PC-3 (cell line): Measurements from ENCODE around the gene AMH. TPM values are rescaled to one million over a fixed set of nuclear protein-coding genes. Genes with fewer than 3 reads are reported as not detected.

ENCODE experiments used
- ATAC-seq: fragments of 200-7000 bp; cut with Tn5 transposase; 2 replicates; pipeline ENCODE4 v1.9.1; 2020; ENCODE audit warnings: mild to moderate bottlenecking, moderate library complexity
- BruUV-seq: library from RNA; stranded (reverse); fragments of 400-500 nt; replicated peaks from 2 replicates; lab custom pipeline; 2021; lab: Mats Ljungman, UMichigan
- CTCF ChIA-PET: fragments of 300-600 bp; sonication (Branson Sonifier 250); formaldehyde crosslinking; loops from one replicate; lab custom pipeline; 2022; ENCODE audit warnings: antibody characterized with exemption; lab: Charles Lee
- POLR2A ChIA-PET: fragments of 300-600 bp; sonication (Branson Sonifier 250); formaldehyde crosslinking; loops from one replicate; lab custom pipeline; 2022; ENCODE audit warnings: antibody characterized with exemption; ENCODE audit not compliant: unreplicated experiment; lab: Charles Lee
- DNase-seq: peaks from one replicate; pipeline ENCODE4 v3.0.0-alpha.2; 2015
- H2AFZ ChIP-seq: fragments of 300-600 bp; sonication (generic); 2 replicates; pipeline ENCODE4 v1.6.0; 2016; ENCODE audit warnings: antibody characterized with exemption, low read length
- H3F3A ChIP-seq: fragments of 300-600 bp; sonication (generic); one replicate; pipeline ENCODE4 v1.6.0; 2017; ENCODE audit warnings: antibody characterized with exemption, low read length, control low read depth, mild to moderate bottlenecking; ENCODE audit not compliant: unreplicated experiment
- H3K27ac ChIP-seq: fragments of 300-600 bp; sonication (generic); 2 replicates; pipeline ENCODE4 v1.5.1; 2016; ENCODE audit warnings: mild to moderate bottlenecking, low read length
- H3K27me3 ChIP-seq: fragments of 300-600 bp; sonication (generic); 2 replicates; pipeline ENCODE4 v1.6.1; 2016; ENCODE audit warnings: low read length, mixed read lengths
- H3K36me3 ChIP-seq: fragments of 300-600 bp; sonication (generic); 2 replicates; pipeline ENCODE4 v1.6.1; 2016; ENCODE audit warnings: low read depth, mixed run types, low read length, mixed read lengths
- H3K4me1 ChIP-seq: fragments of 300-600 bp; sonication (generic); 2 replicates; pipeline ENCODE4 v1.5.1; 2016; ENCODE audit warnings: low read length; ENCODE audit not compliant: insufficient read depth
- H3K4me2 ChIP-seq: fragments of 300-600 bp; sonication (generic); 2 replicates; pipeline ENCODE4 v1.6.0; 2016; ENCODE audit warnings: low read length
- H3K4me3 ChIP-seq: fragments of 300-600 bp; sonication (generic); 2 replicates; pipeline ENCODE4 v1.5.1; 2016; ENCODE audit warnings: mild to moderate bottlenecking, low read length, mixed read lengths
- H3K79me2 ChIP-seq: fragments of 300-600 bp; sonication (generic); 2 replicates; pipeline ENCODE4 v1.6.1; 2017; ENCODE audit warnings: low read length, mixed read lengths
- H3K9ac ChIP-seq: fragments of 300-600 bp; sonication (generic); 2 replicates; pipeline ENCODE4 v1.6.0; 2016; ENCODE audit warnings: mild to moderate bottlenecking, low read length
- H3K9me2 ChIP-seq: fragments of 300-600 bp; sonication (generic); replicated peaks from 2 replicates; pipeline ENCODE4 v1.6.1; 2016; ENCODE audit warnings: mixed run types, low read length, mixed read lengths
- H3K9me3 ChIP-seq: fragments of 300-600 bp; sonication (generic); 2 replicates; pipeline ENCODE4 v1.6.1; 2016; ENCODE audit warnings: low read length, mixed read lengths
- H4K20me1 ChIP-seq: fragments of 300-600 bp; sonication (generic); 2 replicates; pipeline ENCODE4 v1.6.1; 2016; ENCODE audit warnings: low read length, mixed read lengths
- EZH2 ChIP-seq: fragments of 300-600 bp; sonication (generic); IDR thresholded peaks from one replicate; pipeline ENCODE4 v1.6.1; 2017; ENCODE audit warnings: antibody characterized with exemption, mild to moderate bottlenecking, low read length; ENCODE audit not compliant: unreplicated experiment
- EZH2phosphoT487 ChIP-seq: fragments of 300-600 bp; sonication (generic); IDR thresholded peaks from 2 replicates; pipeline ENCODE4 v1.6.1; 2018; ENCODE audit warnings: mild to moderate bottlenecking, antibody characterized with exemption, low read length, borderline replicate concordance
- intact Hi-C: fragments of 100-400 bp; cut with micrococcal nuclease; formaldehyde crosslinking; loops from 2 replicates; pipeline ENCODE4 v1.9.0; 2023
- total RNA-seq: library from RNA; depleted of rRNA; stranded (reverse); fragments of >200 nt; gene quantifications from 2 replicates; pipeline ENCODE4 v1.2.3, GENCODE V29; 2014
- TF ChIP-seq, protein P1 (sequence below): fragments of 300-600 bp; sonication (generic); conservative IDR thresholded peaks from 2 replicates; pipeline ENCODE4 v1.5.1; 2017; ENCODE audit warnings: antibody characterized with exemption, low read depth, mild to moderate bottlenecking, low read length

The AMH gene
- total RNA-seq, 1 experiment from 2014 or later: 6.0 TPM

DNA sequence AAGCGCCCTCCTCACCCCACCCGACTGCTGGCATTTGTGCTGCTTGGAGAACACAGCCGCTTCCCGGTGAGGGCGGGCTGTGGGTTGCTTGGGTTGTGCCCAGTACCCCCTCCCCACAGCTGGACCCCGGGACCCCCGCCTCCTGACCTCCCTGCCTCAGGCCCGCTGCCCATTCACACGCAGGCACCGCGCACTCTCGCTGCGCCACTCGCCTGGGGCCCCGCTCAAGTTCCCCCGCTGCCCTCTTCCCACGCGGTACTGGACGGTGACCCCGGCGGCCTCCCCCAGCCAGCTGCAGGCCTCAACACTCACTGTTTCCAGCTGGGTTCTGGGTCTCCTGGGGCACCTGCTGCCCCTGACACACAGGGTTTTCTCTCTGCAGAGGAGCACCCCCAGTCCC, 29.4 kb upstream of the AMH start:
- DNase-seq: no peak
- Histone ChIP-seq H3K9ac (no peak overlapping the region), H3K79me2 (no peaks in the 10 kb centered on the region), H2AFZ (no peak overlapping the region), H3K4me3 (no peak overlapping the region), H3F3A (no peaks in the 10 kb centered on the region), H3K9me2 (no peaks in the 10 kb centered on the region), H3K27me3 (no peaks in the 10 kb centered on the region), H3K9me3 (no peaks in the 10 kb centered on the region), H3K27ac (no peak overlapping the region), H3K4me1 (no peaks in the 10 kb centered on the region), H4K20me1 (no peaks in the 10 kb centered on the region), H3K36me3 (peaks cover 2% of the 10 kb centered on the region; the same call in 1 of the 2 replicates), H3K4me2 (no peak overlapping the region)
- CTCF ChIA-PET: no interaction called here
- BruUV-seq: no TSS peak
- TF ChIP-seq, protein P1, sequence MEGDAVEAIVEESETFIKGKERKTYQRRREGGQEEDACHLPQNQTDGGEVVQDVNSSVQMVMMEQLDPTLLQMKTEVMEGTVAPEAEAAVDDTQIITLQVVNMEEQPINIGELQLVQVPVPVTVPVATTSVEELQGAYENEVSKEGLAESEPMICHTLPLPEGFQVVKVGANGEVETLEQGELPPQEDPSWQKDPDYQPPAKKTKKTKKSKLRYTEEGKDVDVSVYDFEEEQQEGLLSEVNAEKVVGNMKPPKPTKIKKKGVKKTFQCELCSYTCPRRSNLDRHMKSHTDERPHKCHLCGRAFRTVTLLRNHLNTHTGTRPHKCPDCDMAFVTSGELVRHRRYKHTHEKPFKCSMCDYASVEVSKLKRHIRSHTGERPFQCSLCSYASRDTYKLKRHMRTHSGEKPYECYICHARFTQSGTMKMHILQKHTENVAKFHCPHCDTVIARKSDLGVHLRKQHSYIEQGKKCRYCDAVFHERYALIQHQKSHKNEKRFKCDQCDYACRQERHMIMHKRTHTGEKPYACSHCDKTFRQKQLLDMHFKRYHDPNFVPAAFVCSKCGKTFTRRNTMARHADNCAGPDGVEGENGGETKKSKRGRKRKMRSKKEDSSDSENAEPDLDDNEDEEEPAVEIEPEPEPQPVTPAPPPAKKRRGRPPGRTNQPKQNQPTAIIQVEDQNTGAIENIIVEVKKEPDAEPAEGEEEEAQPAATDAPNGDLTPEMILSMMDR: no peak
- TF ChIP-seq EZH2 (no peak), EZH2phosphoT487 (no peak)
- POLR2A ChIA-PET: no interaction called here
- ATAC-seq: no peak
- intact Hi-C loops: no loop called here

DNA sequence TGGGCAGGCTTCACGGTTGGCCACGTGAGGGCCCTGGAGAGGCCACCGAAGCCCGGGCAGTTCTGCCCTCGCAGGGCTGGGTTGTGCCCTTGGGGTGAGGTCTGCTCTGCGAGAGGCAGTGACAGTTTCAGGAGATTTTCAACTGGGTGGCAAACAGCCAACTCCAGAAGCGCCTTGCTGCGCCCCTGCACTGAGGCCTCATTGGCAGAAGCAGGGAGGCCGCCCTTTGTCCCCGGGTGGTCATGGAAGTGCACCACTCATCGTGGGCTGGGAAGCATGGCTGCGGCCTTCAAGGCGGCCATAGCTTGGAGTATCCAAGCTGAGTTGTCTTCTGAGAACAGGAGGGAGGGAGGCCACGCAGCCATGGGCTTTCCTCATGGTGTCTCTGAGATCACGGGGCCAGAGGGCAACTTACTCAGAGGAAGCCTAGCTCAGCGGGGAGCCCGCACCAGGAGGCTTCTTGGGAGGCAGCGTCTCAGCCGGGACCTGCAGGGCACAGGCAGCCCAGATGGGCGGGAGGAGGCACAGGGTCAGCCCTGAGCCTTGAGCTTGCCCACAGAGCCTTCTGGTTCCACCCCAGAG, 27.8 kb upstream of the AMH start:
- Histone ChIP-seq H3K79me2 (no peaks in the 10 kb centered on the region), H3K9me3 (no peaks in the 10 kb centered on the region), H3K36me3 (peaks cover 2% of the 10 kb centered on the region; the same call in 1 of the 2 replicates), H3F3A (no peaks in the 10 kb centered on the region), H3K27ac (no peak overlapping the region), H3K4me1 (no peaks in the 10 kb centered on the region), H3K27me3 (no peaks in the 10 kb centered on the region), H3K9ac (no peak overlapping the region), H2AFZ (no peak overlapping the region), H4K20me1 (no peaks in the 10 kb centered on the region), H3K4me3 (no peak overlapping the region), H3K9me2 (no peaks in the 10 kb centered on the region), H3K4me2 (no peak overlapping the region)
- TF ChIP-seq, protein P1: no peak
- TF ChIP-seq EZH2phosphoT487 (no peak), EZH2 (no peak)
- intact Hi-C loops: no loop called here
- no peak for ATAC-seq
- CTCF ChIA-PET: no interaction called here
- POLR2A ChIA-PET: no interaction called here
- BruUV-seq: no TSS peak
- no peak for DNase-seq

DNA sequence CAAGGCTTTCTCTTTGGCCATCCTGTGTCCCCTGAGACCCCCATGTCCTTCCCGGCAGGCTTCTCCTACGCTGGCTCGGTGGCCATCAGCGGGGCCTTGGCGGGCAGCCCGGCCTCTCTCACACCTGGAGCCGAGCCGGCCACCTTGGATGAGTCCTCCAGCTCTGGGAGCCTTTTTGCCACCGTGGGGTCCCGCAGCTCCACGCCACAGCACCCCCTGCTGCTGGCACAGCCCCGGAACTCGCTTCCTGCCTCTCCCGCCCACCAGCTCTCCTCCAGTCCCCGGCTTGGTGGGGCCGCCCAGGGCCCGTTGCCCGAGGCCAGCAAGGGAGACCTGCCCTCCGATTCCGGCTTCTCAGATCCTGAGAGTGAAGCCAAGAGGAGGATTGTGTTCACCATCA, 27.2 kb upstream of the AMH start:
- no peaks in the 10 kb centered on the region for H3F3A ChIP-seq
- H3K9me3 ChIP-seq: no peaks in the 10 kb centered on the region
- H3K4me3 ChIP-seq: no peak overlapping the region
- CTCF ChIA-PET: no interaction called here
- H3K36me3 ChIP-seq: peaks cover 2% of the 10 kb centered on the region; the same call in 1 of the 2 replicates
- H3K79me2 ChIP-seq: no peaks in the 10 kb centered on the region
- H3K27me3 ChIP-seq: no peaks in the 10 kb centered on the region
- no peaks in the 10 kb centered on the region for H3K9me2 ChIP-seq
- no peak overlapping the region for H3K4me2 ChIP-seq
- no peaks in the 10 kb centered on the region for H4K20me1 ChIP-seq
- no peak for DNase-seq
- no peak overlapping the region for H3K9ac ChIP-seq
- no peak overlapping the region for H3K27ac ChIP-seq
- intact Hi-C loops: no loop called here
- TF ChIP-seq, protein P1: peak; percentile 22; the same call in 1 of the 2 replicates
- no peak for TF ChIP-seq EZH2
- POLR2A ChIA-PET: no interaction called here
- H3K4me1 ChIP-seq: no peaks in the 10 kb centered on the region
- ATAC-seq: no peak
- no peak overlapping the region for H2AFZ ChIP-seq
- no TSS peak for BruUV-seq
